GM21423 (cell line): ENCODE measurements around the gene TUBGCP6.

ENCODE experiments used
- ATAC-seq: cut with Tn5 transposase; IDR thresholded peaks from one replicate; pipeline ENCODE4 v1.9.1; 2021; ENCODE audit warnings: mild to moderate bottlenecking, moderate library complexity; ENCODE audit not compliant: unreplicated experiment

The TUBGCP6 gene

DNA sequence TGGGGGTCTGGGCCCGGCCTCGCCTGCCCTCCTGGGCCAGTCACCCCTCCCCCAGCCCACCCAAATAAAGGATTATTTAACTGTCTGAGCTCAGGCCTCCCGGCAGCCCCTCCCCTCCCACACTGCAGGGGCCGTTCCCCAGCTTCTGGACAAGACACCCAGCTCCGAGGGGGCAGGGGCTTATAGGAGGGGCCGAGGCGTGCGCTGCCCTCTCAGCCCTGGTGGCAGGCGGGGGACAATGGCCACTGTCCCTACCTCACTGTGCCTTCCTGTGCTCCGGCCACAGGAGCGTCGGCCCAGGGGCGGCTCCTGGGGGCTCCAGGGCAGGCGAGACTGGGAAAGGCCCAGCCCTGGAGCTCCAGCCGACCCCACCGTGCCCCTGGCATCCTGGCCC, 46.2 kb downstream of the TUBGCP6 start:
- no peak for ATAC-seq

DNA sequence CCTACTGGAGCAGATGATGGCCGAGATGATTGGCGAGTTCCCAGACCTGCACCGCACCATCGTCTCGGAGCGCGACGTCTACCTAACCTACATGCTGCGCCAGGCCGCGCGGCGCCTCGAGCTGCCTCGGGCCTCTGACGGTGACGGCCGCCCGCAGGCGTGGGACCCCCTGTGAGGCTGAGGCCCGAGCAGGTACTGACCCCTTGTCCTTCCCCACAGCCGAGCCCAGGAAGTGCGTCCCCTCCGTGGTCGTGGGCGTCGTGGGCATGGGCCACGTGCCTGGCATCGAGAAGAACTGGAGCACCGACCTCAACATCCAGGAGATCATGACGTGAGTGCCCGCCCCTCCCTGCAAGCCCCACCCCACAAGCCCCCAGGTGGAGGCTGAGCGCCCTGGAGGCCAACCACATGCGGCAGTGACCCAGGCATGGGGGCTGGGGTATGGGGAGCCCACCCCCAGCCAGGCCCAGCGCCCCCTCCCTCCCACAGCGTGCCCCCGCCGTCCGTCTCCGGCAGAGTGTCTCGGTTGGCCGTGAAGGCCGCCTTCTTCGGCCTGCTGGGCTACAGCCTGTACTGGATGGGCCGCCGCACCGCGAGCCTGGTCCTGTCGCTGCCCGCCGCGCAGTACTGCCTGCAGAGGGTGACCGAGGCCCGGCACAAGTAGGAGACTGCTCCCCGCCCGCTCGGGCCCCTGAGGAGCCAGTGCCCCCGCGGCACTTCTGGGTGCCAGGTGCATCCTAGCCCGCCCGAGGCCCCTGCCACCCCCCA, 46.8 kb downstream of the TUBGCP6 start:
- ATAC-seq: no peak

DNA sequence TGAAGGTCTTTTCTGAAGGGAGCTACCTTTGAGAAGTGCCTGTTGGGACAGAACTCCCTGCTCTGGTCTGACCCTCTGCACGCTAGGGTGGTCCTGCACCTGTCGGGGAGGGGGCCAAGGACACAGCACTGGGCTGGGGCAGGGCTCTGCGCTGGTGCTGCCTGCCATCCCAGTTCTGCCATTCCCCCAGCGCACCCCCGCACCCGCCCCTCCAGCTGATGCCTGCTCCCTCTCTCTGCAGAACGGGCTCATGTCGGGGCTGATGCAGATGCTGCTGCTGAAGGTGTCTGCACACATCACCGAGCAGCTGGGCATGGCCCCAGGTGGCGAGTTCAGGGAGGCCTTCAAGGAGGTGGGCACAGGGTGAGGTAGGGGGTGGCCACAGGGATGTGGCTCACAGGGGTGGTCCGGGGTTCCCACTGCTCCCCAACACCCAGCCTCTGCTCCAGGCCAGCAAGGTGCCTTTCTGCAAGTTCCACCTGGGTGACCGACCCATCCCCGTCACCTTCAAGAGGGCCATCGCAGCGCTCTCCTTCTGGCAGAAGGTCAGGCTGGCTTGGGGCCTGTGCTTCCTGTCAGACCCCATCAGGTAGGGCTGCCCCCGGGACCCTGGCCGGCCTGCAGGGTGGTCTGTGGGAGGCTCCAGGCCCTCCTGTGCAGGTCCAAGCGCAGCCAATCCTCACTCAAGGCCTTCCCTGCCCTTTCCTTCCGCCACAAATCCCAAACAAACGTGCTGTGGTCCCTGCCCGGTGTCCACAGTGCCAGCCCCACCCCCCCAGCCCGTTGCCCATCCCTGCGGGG, 47.6 kb downstream of the TUBGCP6 start:
- ATAC-seq: no peak

GRCh38 chr22:50196256-50196655, 48.6 kb downstream of the TUBGCP6 start:
- no peak for ATAC-seq

DNA sequence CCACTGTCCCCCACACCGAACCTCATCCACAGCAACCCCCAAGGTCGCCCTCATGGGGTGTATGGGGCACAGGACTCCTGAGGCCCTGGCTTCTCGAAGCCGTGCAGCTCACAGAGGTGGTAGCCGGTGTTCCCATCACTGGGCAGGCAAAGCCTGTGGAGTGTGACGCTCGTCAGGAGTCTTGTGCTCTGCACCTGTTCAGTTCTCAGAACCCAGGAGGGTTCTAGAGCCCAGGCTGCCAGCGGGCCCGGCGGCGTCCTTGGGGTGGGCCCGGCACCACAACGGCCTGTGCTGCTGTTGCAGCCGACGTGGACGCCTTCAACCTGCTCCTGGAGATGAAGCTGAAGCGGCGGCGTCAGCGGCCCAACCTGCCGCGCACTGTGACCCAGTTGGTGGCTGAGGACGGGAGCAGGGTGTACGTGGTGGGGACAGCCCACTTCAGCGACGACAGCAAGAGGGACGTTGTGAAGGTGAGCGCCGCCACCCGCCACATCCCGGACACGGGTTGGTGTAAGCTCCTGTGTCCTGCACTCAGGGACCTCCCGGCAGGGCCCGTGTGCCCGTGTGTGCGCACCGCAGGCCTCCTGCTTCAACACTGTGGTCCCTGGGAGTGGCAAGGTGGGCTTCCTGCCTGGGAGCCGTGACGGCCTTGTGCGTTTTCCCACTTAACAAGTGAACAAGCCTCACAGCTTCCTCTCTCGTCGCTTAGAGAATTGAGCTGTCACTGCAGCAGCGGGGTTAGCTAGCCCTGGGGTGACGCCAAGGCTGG, 50.6 kb downstream of the TUBGCP6 start:
- no peak for ATAC-seq

- no peak for ATAC-seq
Observed at GRCh38 chr22:50193621-50194020, 51.2 kb downstream of the TUBGCP6 start.

DNA sequence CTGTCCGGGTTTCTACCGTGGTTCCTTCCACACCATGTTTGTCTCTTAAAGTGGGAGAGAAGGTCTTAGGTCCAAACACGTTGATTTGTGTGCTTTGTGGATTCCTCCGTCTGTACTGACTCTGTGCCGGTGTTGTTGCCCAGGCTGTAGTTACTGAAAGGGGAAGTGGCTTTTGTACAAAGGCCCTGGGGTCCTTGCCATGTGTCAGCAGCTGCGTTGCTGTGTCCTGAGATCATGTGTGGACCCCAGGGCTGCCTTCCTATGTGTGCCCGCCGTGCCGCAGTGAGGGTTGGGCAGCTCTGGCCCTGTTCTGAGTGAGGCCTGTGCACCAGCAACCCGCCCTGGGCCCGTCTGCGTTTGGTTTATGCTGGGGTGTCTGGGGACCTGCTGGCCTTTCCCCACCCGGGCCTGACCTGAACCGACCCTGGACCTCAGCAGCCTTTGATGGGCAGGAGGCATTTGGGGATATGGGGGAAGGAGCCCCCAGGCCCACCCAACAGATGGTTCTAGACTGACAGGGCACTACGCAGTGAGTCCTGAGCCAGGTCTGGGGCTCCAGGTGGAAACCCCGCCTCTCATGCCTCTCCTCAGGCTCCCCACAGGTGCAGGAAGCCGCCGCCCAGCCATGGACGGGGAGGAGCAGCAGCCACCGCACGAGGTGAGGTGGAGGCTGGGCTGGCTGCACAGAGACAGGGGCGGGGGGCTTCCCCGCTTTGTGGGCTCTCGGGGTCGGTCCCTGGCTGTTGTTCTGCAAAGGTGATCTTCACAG, 52.2 kb downstream of the TUBGCP6 start:
- ATAC-seq: no peak

DNA sequence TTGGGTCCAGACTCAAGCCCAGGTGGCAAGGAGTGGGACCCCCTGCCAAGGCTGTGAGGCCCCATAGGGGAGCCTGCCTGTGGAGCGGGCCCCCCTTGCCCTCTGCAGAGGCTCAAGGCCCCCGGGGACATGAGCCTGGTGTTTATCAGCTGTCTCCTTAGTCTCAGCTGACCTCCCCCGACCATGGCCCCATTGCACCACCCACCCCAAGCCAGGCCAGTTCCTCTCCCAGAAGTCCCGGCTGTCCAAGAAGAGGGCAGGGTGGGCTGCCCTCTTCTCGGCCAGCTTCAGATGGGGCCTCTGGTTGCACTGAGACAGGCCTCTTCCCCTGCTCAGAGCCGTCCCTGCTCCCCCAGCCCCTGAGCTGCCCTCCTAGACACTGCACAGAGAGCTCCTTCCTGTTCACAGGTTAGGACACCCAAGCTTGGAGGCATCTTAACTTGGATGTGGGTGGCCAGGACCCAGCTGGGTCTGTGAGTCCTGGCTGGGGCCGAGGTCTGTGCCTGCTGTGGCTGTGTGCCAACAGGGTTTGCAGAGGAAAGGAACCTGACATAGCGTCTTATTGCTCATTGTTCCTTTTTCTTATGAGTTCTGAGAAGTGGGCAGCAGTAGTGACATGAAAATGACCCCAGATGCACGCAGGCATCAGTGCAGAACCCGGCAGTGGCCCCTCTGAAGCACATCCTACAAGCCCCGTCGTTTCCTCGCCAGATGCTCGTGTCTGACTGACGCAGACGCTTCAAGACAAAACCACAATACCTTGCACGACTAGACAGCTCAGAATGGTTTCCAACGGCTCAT, 53.7 kb downstream of the TUBGCP6 start:
- ATAC-seq: peak; percentile 36

DNA sequence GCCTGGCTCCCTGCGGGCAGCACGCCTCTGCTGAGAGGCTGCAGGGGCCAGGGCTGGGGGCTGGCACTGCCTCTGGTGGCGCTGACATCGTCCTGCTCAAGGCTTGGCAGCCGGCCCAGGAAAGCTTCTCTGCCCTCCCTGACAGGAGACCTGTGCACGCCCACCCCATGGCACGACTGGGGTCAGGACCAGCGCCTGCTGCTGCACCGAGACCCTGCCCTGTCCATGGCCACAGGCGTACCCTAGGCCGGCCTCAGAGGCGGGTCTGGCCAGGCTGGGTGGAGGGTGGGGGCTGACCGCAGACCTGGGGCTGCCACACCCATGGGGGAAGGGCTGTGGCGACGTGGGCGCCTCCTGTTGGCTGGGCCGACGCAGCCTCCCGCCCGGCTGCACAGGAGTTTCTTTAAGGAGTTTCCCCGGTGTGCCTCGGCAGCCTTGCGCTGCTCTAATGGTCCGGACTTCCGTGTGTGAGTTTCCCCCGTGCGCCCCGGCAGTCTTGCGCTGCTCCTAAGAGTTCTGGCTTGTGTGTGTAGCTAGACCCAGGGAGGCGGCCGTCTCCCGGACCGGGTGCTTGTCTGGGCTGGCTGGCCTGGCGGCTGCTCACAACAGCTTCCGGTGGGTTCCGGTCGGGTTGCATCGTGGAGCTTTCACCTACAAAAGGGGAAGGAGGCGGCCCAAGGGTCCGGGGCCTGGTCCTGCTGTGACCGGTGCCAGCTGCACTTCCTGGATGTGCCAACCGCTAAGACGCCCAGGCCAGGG, 54.5 kb downstream of the TUBGCP6 start:
- peak; percentile 38 for ATAC-seq

DNA sequence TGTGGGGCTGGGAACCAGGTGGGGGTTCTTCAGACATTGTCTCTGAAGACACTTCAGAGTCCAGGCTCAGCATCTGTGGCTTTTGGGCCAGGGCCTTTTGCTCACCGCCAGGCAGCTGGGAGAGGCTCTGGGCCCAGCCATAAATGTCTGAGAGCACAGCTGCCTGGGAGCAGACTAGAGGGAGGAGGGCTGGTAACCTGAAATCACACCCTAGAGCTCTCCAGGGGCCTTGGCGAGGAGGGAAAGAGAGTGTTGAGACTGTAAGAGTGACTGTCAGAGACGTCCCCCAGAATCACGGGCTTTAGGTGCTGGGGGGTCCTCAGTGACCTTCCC, 55.0 kb downstream of the TUBGCP6 start:
- peak; percentile 0 for ATAC-seq

DNA sequence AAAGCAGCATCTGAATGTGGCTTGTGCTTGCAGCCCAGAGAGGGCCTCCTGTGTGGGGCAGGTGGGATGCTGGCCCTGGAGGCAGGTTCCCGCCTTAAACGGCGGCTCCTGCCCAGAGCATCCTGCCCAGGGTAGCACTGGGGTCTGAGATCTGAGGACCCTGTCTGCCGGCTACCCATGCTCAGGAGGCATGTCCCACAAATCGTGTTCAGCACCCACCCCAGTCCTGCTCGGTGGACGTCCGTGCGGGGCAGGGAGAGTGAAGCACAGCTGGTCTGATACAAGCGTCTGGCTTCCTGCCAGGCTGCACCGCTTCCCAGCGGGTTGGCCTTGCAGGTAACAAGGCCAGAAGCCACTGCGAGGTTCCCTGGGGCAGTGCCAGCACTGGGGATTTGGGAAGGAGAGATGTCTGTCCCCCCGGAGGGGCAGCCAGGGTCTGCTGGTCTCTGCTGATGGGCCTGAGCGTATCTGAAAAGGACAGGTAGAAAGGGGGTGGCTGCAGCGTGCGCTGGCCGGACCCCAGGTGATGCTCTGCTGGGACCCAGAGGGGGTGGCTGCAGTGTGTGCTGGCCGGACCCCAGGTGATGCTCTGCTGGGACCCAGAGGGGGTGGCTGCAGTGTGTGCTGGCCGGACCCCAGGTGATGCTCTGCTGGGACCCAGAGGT, 55.5 kb downstream of the TUBGCP6 start:
- no peak for ATAC-seq

- no peak for ATAC-seq
Observed at GRCh38 chr22:50188356-50188755, 56.5 kb downstream of the TUBGCP6 start.

- ATAC-seq: no peak
Observed at GRCh38 chr22:50186761-50187523, 57.9 kb downstream of the TUBGCP6 start.

- ATAC-seq: no peak
Observed at GRCh38 chr22:50186181-50186714, 58.6 kb downstream of the TUBGCP6 start.

- ATAC-seq: peak; percentile 39
Observed at GRCh38 chr22:50185375-50186087, 59.3 kb downstream of the TUBGCP6 start, which contains the start of gene TRABD. Gene TRABD, plus strand, starts transcription at chr22:50185913. Its CDS starts 7,148 bp downstream, at chr22:50193061.

DNA sequence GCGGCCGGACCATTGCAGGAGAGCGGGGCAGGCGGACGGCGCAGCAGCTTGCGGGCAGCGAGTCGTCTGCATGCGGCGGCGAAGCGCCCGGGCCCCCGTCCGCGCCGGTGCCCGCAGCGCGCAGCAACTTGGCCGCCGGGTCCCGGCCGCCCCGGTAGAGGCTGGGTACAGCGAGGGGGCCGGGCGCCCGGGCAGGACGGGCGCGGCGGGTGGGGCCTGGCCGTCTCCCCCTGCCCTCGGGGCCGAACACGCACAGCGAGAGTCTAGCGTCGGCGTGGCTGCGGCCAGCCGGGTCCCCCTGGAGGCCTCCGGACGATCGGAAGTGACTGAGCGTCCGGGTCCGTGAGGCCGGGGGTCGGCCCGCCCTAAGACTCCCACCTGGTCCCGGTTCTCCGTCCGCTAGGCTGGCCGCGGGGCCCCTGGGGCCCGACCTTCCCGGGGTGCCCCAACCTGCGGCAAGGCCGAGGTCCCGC, 59.9 kb downstream of the TUBGCP6 start:
- ATAC-seq: no peak
